OCI-M2 (cell line): ENCODE measurements around the gene ADGRB2.

Experiments
- DNase-seq: peaks from one replicate; lab custom pipeline; 2025; ENCODE audit not compliant: unreplicated experiment; lab: John Stamatoyannopoulos, UW

The ADGRB2 gene

GRCh38 chr1:31795801-31796621 lies 31.9 kb upstream of the ADGRB2 start:
- DNase-seq: no peak

GRCh38 chr1:31795096-31795675 lies 31.0 kb upstream of the ADGRB2 start:
- DNase-seq: no peak

- DNase-seq: no peak
These were observed 29.6 kb upstream of the ADGRB2 start for GRCh38 chr1:31793586-31794285.

GRCh38 chr1:31793086-31793485 lies 28.9 kb upstream of the ADGRB2 start:
- no peak for DNase-seq

- DNase-seq: no peak
These were observed 28.4 kb upstream of the ADGRB2 start for GRCh38 chr1:31792541-31792940.

- no peak for DNase-seq
These were observed 28.0 kb upstream of the ADGRB2 start for GRCh38 chr1:31792116-31792515.

GRCh38 chr1:31791131-31791858 lies 27.2 kb upstream of the ADGRB2 start:
- DNase-seq: no peak

GRCh38 chr1:31790641-31791091 lies 26.5 kb upstream of the ADGRB2 start:
- DNase-seq: no peak

- DNase-seq: no peak
These were observed 26.0 kb upstream of the ADGRB2 start for GRCh38 chr1:31790140-31790539.

- DNase-seq: no peak
These were observed 25.3 kb upstream of the ADGRB2 start for GRCh38 chr1:31789259-31790065.

GRCh38 chr1:31788825-31789256 lies 24.7 kb upstream of the ADGRB2 start:
- DNase-seq: no peak

- no peak for DNase-seq
These were observed 24.1 kb upstream of the ADGRB2 start for GRCh38 chr1:31788138-31788824.

- DNase-seq: no peak
These were observed 23.6 kb upstream of the ADGRB2 start for GRCh38 chr1:31787786-31788137.

- DNase-seq: no peak
These were observed 23.1 kb upstream of the ADGRB2 start for GRCh38 chr1:31787261-31787660.

- no peak for DNase-seq
These were observed 22.4 kb upstream of the ADGRB2 start for GRCh38 chr1:31786366-31787060.

GRCh38 chr1:31785947-31786290 lies 21.8 kb upstream of the ADGRB2 start:
- no peak for DNase-seq

- DNase-seq: no peak
These were observed 21.1 kb upstream of the ADGRB2 start for GRCh38 chr1:31785020-31785946.

GRCh38 chr1:31784356-31785019 lies 20.3 kb upstream of the ADGRB2 start:
- DNase-seq: no peak
